ENCODE measurements around the gene TSPAN9.

GRCh38 chr12:3172124-3173007 is 95.2 kb downstream of the TSPAN9 start:
- no peak for TF ChIP-seq MXI1 (IDR thresholded peaks at IDR 0.05; ENCODE audit: borderline replicate concordance, low read depth, low read length)
- TF ChIP-seq CTCF (conservative IDR thresholded peaks at IDR 0.05; ENCODE audit: low read depth, low read length) = no peak
- no peak for TF ChIP-seq POLR2A (IDR thresholded peaks at IDR 0.05; ENCODE audit: low read depth, low read length)
- no peak for TF ChIP-seq CEBPB (IDR thresholded peaks at IDR 0.05; ENCODE audit: low read depth, low read length)
- TF ChIP-seq MAZ (IDR thresholded peaks at IDR 0.05; ENCODE audit: borderline replicate concordance, low read depth, low read length) = no peak
